Peyer's patch (tissue), 4 donors: ENCODE results near the gene GPR152. TPM values are rescaled to one million over a fixed set of nuclear protein-coding genes. Genes with fewer than 3 reads are reported as not detected.
"Not testable (repeated sequence)": the region's sequence is repeated elsewhere in the genome, so short reads cannot be mapped to it uniquely, and the experiment has no call there.

Experiments used
- DNase-seq, 3 donors: peaks; one replicate each; pipeline ENCODE4 v3.0.0-alpha.2; 2017 to 2019
- H3K27ac ChIP-seq, 4 donors: fragments of 200-600 bp; sonication (generic); one replicate each; pipeline ENCODE4 v1.5.1; 2016 to 2019
- H3K27me3 ChIP-seq, 2 donors: fragments of 200-600 bp; sonication (generic); one replicate each; pipeline ENCODE4 v1.5.1; 2019
- H3K36me3 ChIP-seq, 3 donors: fragments of 200-600 bp; sonication (generic); one replicate each; pipeline ENCODE4 v1.5.1; 2016 to 2019
- H3K4me1 ChIP-seq, 4 donors: fragments of 200-600 bp; sonication (generic); one replicate each; pipeline ENCODE4 v1.5.1; 2016 to 2019
- H3K4me3 ChIP-seq, 4 donors: fragments of 200-600 bp; sonication (generic); 1 replicate in 3 of 4; 2 replicates in 1 of 4; pipeline ENCODE4 v1.5.1; 2016 to 2019; ENCODE audit warnings: mild to moderate bottlenecking in 1 of 4
- H3K9me3 ChIP-seq, 4 donors: fragments of 200-600 bp; sonication (generic); one replicate each; pipeline ENCODE4 v1.5.1; 2016 to 2019; ENCODE audit warnings: mild to moderate bottlenecking in 1 of 4
- POLR2A ChIP-seq, 2 donors: fragments of 450-650 bp; IDR thresholded peaks; one replicate each; pipeline ENCODE4 v1.5.1; 2017; ENCODE audit warnings: antibody characterized with exemption in 2 of 2, mild to moderate bottlenecking in 2 of 2, moderate library complexity in 2 of 2
- total RNA-seq, 4 donors: library from RNA; depleted of rRNA; stranded (reverse); fragments of >200 nt; gene quantifications; one replicate each; pipeline ENCODE4 v1.1.0, GENCODE V29; 2016
- TF ChIP-seq, protein P1 (sequence below), 6 experiments: fragments of 450-650 bp in 4 of 6; fragments of 200-600 bp in 2 of 6; sonication (generic) in 1 of 6; IDR thresholded peaks; one replicate each; pipeline ENCODE4 v1.5.1; 2017 to 2019; ENCODE audit warnings: antibody characterized with exemption in 6 of 6, mild to moderate bottlenecking in 3 of 6, moderate library complexity in 1 of 6

Gene GPR152
- total RNA-seq, 4 donors from 2014 or later, result not detected

DNA sequence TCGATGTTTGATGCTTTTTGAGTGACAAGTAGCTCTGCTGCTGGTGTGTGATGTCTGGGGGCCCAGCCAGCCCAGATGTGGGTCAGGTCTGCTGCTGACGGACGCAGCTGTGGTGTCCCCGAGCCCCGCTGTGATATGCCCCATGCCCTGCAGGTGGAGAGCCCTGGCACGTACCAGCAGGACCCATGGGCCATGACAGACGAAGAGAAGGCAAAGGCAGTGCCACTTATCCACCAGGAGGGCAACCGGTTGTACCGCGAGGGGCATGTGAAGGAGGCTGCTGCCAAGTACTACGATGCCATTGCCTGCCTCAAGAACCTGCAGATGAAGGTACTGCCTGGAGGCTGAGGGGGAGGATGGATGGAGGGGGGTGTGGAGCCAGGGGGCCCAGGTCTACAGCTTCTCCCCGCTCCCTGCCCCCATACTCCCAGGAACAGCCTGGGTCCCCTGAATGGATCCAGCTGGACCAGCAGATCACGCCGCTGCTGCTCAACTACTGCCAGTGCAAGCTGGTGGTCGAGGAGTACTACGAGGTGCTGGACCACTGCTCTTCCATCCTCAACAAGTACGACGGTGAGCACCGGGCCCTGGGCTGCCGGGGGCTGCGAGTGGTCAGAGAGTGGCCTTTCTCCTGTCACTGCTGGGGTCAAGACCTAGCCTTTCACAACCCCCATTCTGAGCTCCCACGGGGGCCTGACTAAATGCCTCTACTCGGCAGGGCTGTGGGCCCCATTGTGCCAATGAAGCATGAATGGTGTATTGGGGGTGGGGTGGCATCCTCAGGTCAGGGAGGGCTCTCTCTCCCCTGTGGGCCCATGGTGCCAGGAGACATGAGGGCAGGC lies 37.6 kb upstream of the GPR152 start:
- H3K4me1 ChIP-seq, result peaks cover 0 to 16% (median 13%) of the 10 kb centered on the region in 4 donors
- no peak for DNase-seq
- peaks cover 0 to 73% (median 0%) of the 10 kb centered on the region in 3 donors for H3K36me3 ChIP-seq
- no peak overlapping the region for H3K27ac ChIP-seq
- no peaks in the 10 kb centered on the region for H3K27me3 ChIP-seq
- TF ChIP-seq POLR2A (IDR thresholded peaks at IDR 0.05), result no peak
- TF ChIP-seq, protein P1, sequence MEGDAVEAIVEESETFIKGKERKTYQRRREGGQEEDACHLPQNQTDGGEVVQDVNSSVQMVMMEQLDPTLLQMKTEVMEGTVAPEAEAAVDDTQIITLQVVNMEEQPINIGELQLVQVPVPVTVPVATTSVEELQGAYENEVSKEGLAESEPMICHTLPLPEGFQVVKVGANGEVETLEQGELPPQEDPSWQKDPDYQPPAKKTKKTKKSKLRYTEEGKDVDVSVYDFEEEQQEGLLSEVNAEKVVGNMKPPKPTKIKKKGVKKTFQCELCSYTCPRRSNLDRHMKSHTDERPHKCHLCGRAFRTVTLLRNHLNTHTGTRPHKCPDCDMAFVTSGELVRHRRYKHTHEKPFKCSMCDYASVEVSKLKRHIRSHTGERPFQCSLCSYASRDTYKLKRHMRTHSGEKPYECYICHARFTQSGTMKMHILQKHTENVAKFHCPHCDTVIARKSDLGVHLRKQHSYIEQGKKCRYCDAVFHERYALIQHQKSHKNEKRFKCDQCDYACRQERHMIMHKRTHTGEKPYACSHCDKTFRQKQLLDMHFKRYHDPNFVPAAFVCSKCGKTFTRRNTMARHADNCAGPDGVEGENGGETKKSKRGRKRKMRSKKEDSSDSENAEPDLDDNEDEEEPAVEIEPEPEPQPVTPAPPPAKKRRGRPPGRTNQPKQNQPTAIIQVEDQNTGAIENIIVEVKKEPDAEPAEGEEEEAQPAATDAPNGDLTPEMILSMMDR (IDR thresholded peaks at IDR 0.05), result no peak
- H3K4me3 ChIP-seq, result no peak overlapping the region
- H3K9me3 ChIP-seq, result no peaks in the 10 kb centered on the region

DNA sequence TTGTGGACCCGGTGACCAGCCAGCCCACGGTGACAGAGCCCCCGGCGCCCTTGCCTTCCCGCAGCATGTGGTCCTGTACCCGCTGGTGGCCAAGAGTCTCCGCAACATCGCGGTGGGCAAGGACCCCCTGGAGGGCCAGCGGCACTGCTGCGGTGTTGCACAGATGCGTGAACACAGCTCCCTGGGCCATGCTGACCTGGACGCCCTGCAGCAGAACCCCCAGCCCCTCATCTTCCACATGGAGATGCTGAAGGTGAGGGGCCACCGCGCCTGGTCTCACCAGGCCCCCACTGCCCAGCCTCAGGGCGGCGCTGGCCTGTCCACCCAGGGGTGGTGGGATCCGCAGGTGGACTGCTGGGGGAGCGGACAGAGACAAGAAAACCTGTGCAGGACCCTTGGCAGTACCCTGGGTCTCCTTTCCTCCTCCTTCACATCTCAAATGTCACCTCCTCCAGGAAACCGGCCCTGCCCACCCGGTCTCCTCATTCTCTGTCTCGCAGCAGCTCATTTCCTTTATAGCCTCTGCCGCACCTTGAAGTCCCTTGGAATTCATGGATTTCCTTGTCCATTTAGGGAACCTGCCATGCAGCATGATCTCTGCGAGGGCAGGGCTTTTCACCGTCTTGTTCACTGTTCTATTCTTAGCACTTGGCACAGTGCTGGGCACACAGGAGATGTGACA lies 36.8 kb upstream of the GPR152 start:
- DNase-seq, result no peak
- peaks cover 0 to 22% (median 17%) of the 10 kb centered on the region in 4 donors for H3K4me1 ChIP-seq
- H3K27me3 ChIP-seq, result no peaks in the 10 kb centered on the region
- H3K4me3 ChIP-seq, result no peak overlapping the region
- H3K36me3 ChIP-seq, result peaks cover 0 to 67% (median 0%) of the 10 kb centered on the region in 3 donors
- TF ChIP-seq, protein P1 (IDR thresholded peaks at IDR 0.05), result no peak
- TF ChIP-seq POLR2A (IDR thresholded peaks at IDR 0.05), result no peak
- no peaks in the 10 kb centered on the region for H3K9me3 ChIP-seq
- peak overlapping the region in 1 of 4 donors; percentile 17 for H3K27ac ChIP-seq

DNA sequence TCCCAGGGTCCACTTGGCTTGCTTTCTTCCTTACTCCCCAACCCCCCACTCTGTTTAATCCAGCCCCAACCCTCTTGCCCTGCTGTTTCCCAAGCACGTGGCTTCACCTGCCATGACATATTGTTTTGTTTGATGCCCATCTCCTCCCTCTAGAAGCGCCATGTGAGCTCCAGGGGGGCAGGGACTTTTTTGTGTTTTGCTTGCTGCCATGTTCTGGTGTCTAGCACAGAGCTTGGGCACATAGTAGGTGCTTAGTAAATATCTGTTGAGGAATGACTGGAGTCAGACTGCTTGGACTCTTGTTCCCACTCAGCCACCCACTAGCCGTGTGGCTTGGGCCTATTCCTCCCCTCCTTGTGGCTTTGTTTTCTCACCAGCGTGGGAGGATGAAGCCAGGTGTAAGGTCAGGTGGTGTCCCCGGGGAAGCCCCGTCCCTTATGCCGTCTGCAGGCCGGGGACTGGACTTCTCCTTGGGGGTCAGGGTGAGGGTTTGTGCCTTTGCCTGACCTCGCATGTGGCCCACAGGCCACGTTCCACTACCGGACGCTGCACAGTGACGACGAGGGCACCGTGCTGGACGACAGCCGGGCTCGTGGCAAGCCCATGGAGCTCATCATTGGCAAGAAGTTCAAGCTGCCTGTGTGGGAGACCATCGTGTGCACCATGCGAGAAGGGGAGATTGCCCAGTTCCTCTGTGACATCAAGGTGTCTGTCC lies 34.1 kb upstream of the GPR152 start:
- Histone ChIP-seq H3K27me3 (no peaks in the 10 kb centered on the region), H3K9me3 (no peaks in the 10 kb centered on the region), H3K4me1 (peaks cover 0 to 34% (median 17%) of the 10 kb centered on the region in 4 donors), H3K4me3 (no peak overlapping the region), H3K27ac (peak overlapping the region in 3 of 4 donors; percentile 38 to 88 (median 83)), H3K36me3 (peaks cover 0 to 40% (median 0%) of the 10 kb centered on the region in 3 donors)
- DNase-seq, result peak in 2 of 3 donors; percentile 74 to 78
- TF ChIP-seq, protein P1 (IDR thresholded peaks at IDR 0.05), result no peak
- TF ChIP-seq POLR2A (IDR thresholded peaks at IDR 0.05), result no peak

DNA sequence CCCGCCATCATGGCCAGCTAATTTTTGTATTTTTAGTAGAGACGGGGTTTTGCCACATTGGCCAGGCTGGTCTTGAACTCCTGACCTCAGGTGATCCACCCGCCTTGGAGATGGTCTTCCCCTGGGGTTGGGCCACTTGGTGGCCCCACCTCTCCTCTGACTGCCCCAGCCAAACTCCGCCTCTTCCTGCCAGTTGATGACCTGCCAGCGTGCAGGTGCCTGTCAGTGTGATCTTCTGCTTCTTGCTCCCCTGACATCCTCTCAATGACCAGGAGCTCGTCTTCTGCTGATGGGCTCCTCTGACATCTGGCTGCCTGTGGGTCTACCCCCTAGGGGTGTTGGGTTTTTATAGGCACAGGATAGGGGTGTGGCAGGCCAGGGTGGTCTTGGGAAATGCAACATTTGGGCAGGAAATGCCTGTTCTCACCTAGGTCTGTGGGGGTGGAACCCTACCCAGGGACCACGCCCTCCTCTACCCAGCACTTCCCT lies 33.4 kb upstream of the GPR152 start:
- peak; percentile 51 to 82 (median 82) for DNase-seq
- peaks cover 0 to 32% (median 0%) of the 10 kb centered on the region in 3 donors for H3K36me3 ChIP-seq

DNA sequence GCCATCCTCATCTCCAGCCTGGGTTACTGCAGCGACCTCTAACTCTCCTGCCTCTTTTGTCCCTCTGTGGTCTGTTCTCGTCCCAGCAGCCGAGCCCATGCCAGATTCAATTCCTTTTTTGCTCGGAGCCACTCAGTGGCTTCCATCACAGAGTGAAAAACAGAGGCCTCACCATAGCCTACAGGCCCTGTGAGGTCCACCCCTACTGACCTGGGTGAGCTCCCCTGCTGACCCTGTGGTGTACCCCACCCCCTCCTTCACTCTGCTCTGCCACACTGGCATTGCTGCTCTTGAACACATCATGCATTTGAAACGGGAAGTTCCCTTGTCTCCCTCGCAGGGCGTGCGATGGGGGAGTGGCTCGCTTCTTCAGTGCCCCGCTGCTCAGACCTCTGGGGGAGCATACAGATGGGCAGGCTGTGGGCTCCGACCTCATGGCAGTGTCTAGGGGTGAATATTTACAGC lies 32.4 kb upstream of the GPR152 start:
- peaks cover 0 to 34% (median 17%) of the 10 kb centered on the region in 4 donors for H3K4me1 ChIP-seq
- H3K27me3 ChIP-seq, result no peaks in the 10 kb centered on the region
- H3K27ac ChIP-seq, result peak overlapping the region; percentile 83 to 88 (median 85)
- H3K4me3 ChIP-seq, result peak overlapping the region in 2 of 4 donors; percentile 3 to 24
- no peaks in the 10 kb centered on the region for H3K9me3 ChIP-seq
- peaks cover 0 to 22% (median 0%) of the 10 kb centered on the region in 3 donors for H3K36me3 ChIP-seq
- TF ChIP-seq, protein P1 (IDR thresholded peaks at IDR 0.05), result no peak
- DNase-seq, result peak; percentile 45 to 85 (median 83)

More for the DNA sequence above, 33.4 kb upstream of the GPR152 start:
- not testable (repeated sequence) for H3K4me3 ChIP-seq, H3K9me3 ChIP-seq, H3K27me3 ChIP-seq
- Histone ChIP-seq H3K4me1 (peaks cover 0 to 34% (median 17%) of the 10 kb centered on the region in 4 donors), H3K27ac (peak overlapping the region in 3 of 4 donors; percentile 38 to 88 (median 83))
